HG03095 (cell line): Measurements from ENCODE around the gene TADA1.
"Not testable (repeated sequence)": the region's sequence is repeated elsewhere in the genome, so short reads cannot be mapped to it uniquely, and the experiment has no call there.

Source experiments
- ATAC-seq: cut with Tn5 transposase; IDR thresholded peaks from one replicate; pipeline ENCODE4 v1.9.1; 2021; ENCODE audit warnings: moderate library complexity; ENCODE audit not compliant: unreplicated experiment

The TADA1 gene

GRCh38 chr1:166895766-166896165, 19.7 kb upstream of the TADA1 start:
- no peak for ATAC-seq

DNA sequence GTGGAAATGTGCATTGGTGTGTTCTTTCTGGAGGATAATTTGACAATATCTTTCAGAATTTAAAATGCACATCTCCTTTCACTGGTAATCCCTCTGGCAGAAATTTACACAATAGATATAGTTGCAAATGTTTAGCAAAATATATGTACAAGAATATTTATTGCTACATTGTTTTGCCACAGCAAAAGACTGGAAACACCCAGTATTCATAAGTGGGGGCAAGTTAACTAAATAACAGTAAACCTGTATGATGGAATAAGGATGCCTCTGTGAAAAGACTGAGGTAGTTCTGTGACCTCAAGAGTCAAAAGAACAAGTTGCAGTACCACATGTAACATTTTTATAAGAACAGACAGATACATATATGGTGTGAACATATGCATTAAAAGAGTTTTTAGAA, 13.7 kb upstream of the TADA1 start:
- no peak for ATAC-seq

- ATAC-seq, result no peak
Observed at GRCh38 chr1:166888373-166889111, 12.5 kb upstream of the TADA1 start.

- no peak for ATAC-seq
Observed at GRCh38 chr1:166884971-166885370, 8.9 kb upstream of the TADA1 start.

GRCh38 chr1:166884040-166884642, 8.1 kb upstream of the TADA1 start:
- no peak for ATAC-seq

DNA sequence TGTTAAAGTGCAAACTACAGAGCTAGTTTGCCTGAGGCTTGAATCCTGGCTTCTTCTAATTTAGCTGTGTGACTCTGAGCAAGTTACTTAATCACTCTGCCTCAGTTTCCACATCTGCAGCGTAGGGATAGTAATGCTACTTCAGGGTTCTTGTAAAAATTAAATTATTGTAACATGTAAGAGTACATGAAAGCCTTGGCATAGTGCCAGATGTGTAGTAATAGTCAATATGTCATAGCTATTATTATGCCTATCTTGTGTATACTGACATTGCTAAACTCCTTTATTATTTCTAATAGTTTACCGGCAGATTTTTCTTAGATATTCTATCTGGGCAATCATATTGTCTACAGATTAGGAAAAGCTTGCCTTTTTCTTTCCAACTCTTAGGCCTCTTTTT, 6.8 kb upstream of the TADA1 start:
- no peak for ATAC-seq

DNA sequence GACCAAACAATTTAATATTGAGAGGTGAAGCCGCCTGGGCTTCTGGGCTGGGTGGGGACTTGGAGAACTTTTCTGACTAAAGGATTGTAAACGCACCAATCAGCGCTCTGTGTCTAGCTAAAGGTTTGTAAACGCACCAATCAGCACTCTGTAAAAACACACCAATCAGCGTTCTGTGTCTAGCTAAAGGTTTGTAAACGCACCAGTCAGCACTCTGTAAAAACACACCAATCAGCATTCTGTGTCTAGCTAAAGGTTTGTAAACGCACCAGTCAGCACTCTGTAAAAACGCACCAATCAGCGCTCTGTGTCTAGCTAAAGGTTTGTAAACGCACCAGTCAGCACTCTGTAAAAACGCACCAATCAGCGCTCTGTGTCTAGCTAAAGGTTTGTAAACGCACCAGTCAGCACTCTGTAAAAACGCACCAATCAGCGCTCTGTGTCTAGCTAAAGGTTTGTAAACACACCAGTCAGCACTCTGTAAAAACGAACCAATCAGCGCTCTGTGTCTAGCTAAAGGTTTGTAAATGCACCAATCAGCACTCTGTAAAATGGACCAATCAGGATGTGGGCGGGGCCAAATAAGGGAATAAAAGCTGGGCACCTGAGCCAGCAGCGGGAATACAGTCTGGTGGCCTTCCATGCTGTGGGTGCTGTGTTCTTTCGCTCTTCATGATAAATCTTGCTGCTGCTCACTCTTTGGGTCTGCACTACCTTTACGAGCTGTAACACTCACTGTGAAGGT, 2.3 kb upstream of the TADA1 start:
- ATAC-seq, result not testable (repeated sequence)

GRCh38 chr1:166876540-166876838, 425 bp upstream of the TADA1 start:
- peak; percentile 0 for ATAC-seq

DNA sequence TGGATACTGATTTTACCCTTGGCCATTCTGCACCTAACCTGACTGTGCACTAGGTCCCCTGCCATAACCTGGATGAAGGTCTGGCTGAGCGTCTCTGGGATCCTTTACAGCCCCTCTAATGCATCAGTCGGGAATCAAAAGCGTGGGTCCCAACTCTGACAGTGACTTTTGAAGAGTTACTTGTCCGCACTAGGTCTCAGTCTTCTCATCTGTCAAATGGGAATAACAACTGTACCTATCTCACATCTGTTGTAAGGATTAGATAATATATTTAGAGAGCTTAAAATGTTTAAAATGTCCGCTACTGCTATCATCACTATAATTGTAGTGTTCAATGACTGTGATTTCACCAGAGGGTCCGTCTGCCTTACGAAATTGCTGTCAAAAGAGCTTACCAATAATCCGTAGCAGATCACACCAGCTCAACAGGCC, 746 bp downstream of the TADA1 start:
- no peak for ATAC-seq

- ATAC-seq, result no peak
Observed at GRCh38 chr1:166874464-166874863, 1.6 kb downstream of the TADA1 start.

- ATAC-seq, result no peak
Observed at GRCh38 chr1:166870584-166870983, 5.5 kb downstream of the TADA1 start.

DNA sequence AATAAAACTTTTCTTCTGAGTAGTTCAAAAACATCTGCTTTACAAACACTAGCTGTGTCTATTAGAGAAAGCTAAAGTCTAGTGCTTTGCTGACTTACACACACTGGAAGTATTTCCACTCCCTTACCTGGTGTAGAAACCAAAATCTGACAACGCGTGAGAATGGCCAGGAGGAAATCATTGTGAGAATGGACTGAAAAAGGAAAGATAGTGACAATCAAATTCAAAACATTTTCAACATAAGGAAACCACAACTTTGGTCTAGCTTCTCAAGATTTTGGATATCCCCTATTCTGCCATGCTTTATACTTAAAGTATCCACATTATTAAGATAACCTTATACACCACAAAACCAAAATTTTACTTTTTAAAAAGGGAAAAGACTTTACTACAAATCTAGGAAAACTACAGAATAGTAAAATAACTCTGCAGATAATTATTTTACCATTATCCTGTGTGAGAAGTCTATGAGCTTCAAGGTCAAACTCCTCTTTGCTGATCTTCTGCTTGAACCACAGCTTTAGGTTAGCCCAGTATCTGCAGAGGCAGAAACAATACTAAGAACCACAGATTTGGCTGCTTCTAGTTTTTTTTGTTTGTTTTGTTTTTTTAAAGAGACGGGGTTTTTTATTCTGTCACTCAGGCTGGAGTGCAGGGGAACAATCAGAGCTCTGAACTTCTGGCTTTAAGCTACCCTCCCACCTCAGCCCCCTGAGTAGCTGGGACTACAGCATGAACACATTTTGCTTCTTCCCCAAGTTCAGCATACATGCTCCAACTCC, 6.6 kb downstream of the TADA1 start:
- ATAC-seq, result no peak

DNA sequence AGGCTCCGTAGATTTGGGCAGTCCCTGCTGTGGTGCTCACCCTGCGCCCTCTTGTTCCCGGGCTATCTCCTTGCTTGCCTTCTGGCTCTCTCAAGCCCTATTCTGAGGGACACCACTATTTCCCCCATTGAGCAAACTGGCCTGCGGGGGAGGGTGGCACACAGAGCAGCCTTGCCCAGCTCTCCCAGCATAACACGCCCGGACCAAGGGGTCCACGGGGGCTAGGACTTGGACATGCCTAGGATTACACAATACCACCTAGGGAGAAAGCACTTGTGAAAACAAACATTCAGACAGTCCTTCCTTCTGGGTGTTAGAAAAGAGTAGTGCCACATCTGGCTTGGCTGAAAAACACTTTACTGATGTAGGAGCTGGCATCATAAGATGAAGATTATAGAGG, 7.4 kb downstream of the TADA1 start:
- ATAC-seq, result no peak

DNA sequence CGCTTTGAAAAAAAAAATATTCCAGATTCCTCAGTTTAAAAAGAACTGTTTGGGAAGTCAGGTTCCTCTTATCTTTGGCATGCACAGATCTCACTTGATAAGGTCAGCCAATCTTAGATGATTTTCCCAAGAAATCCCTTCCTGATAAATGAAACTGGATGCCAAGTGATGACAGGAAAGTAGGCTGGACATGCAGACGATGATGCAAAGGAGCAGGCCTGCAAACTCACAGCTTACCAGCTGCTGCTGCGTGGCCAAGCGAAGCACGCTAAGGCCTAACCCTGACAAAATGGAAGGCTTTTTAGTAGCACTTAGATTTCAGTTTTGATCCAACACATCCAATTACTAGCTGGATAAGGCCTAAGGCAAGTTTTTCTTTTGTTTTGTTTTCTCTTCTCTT, 10.1 kb downstream of the TADA1 start:
- ATAC-seq, result no peak

GRCh38 chr1:166859597-166859996, 16.5 kb downstream of the TADA1 start:
- no peak for ATAC-seq

GRCh38 chr1:166858726-166859419, 17.2 kb downstream of the TADA1 start:
- no peak for ATAC-seq

DNA sequence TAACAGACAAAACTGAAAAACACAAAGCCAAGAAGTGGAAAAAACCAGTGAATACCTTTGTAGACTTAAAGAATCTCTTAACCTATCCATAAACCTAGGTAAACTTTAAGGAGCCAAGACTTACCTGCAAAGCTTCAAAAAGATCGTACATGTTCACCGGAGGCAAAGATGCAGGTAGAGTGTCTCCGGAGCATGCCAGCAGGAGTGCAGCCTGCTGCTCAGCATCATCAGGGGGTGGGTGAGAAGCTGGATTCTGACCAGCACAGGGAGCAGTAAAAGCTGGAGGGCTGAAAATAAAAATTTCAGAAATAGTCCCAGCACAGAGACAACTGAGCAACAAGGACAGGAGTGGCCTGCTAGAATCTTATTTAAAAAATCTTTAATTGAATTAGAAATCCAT, 18.1 kb downstream of the TADA1 start:
- ATAC-seq, result no peak

- no peak for ATAC-seq
Observed at GRCh38 chr1:166855558-166855957, 20.5 kb downstream of the TADA1 start.

DNA sequence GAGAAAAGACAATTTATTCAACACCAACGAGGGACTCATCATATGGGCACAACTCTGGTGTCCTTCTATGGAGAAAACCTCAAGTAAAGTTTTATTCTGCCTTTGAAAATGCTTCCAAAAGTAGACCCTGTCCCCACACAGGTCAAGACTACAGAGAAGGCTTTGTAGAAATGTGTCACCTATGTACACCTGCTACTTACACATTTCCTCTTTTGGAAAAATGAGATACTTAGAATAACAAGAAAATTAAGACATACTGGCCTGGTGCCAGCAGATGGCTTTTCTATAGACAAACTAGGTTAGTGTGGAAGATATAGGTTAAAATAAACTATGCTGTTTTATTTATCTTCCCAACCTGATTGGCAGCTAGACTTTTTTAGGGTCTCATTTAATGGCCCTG, 23.1 kb downstream of the TADA1 start:
- no peak for ATAC-seq

GRCh38 chr1:166849135-166849534, 26.9 kb downstream of the TADA1 start:
- no peak for ATAC-seq

GRCh38 chr1:166848193-166848592, 27.9 kb downstream of the TADA1 start:
- ATAC-seq, result no peak
